Pancreas (tissue), 10 donors: ENCODE measurements around the gene IL4R. TPM values are rescaled to one million over a fixed set of nuclear protein-coding genes. Genes with fewer than 3 reads are reported as not detected.
"Not testable (repeated sequence)": the region's sequence is repeated elsewhere in the genome, so short reads cannot be mapped to it uniquely, and the experiment has no call there.

Source experiments
- ATAC-seq, 4 donors: fragments of 200-7000 bp; cut with Tn5 transposase; one replicate each; pipeline versions ENCODE4 v1.8.0 to v1.9.1; 2020; ENCODE audit warnings: mild to moderate bottlenecking in 4 of 4, moderate library complexity in 4 of 4
- DNase-seq, 6 donors: peaks; one replicate each; pipeline ENCODE4 v3.0.0-alpha.2; 2020
- FAIRE-seq: peaks from 2 replicates; lab custom pipeline; 2012; peaks lifted over from hg19 to GRCh38; lab: Jason Lieb, UNC
- H3K27ac ChIP-seq, 4 donors: fragments of 200-600 bp; sonication (generic); 1 replicate in 3 of 4; 2 replicates in 1 of 4; pipeline versions ENCODE4 v1.5.0 to v1.8.0; 2020
- H3K27me3 ChIP-seq, 4 donors: fragments of 200-600 bp; one replicate each; pipeline ENCODE4 v1.8.0; 2021
- H3K36me3 ChIP-seq, 3 donors: fragments of 200-600 bp; sonication (generic) in 1 of 3; one replicate each; pipeline versions ENCODE4 v1.5.0 to v1.8.0; 2020 to 2021
- H3K4me1 ChIP-seq, 3 donors: fragments of 200-600 bp; one replicate each; pipeline ENCODE4 v1.8.0; 2021
- H3K4me3 ChIP-seq, 4 donors: fragments of 200-600 bp; sonication (generic) in 2 of 4; one replicate each; pipeline versions ENCODE4 v1.5.0 to v1.8.0; 2020 to 2021
- H3K9me3 ChIP-seq, 4 donors: fragments of 200-600 bp; one replicate each; pipeline ENCODE4 v1.8.0; 2021
- WGBS, 2 donors: extraction: QIAGEN DNeasy Blood & Tissue Kit; methylation state at CpG; one replicate each; pipeline ENCODE4 v1.1.7; 2013; 5-methylcytosine and 5-hydroxymethylcytosine counted together
- intact Hi-C, 3 donors: fragments of 100-400 bp; cut with DNase I; formaldehyde crosslinking; loops; one replicate each; pipeline versions ENCODE4 v1.11.1 to v1.14.2; 2022
- polyA plus RNA-seq, 2 donors: library from polyadenylated mRNA; stranded (reverse); fragments of 200-250 nt; gene quantifications; one replicate each; pipeline ENCODE4 v1.2.3, GENCODE V29; 2013
- total RNA-seq, 6 donors: library from RNA; stranded (reverse); fragmentation: NEBNext Ultra II Directional in 4 of 6; extraction: Animal tissue kit (Norgen Biotek cat#: 25700) in 4 of 6; gene quantifications; one replicate each; pipeline versions ENCODE4 v1.2.1 to v1.2.4, GENCODE V29; 2021 to 2023
- TF ChIP-seq, protein P1 (sequence below), 4 donors: fragments of 200-600 bp; sonication (generic) in 3 of 4; IDR thresholded peaks; one replicate each; pipeline versions ENCODE4 v1.5.0 to v1.8.0; 2021; ENCODE audit warnings: antibody characterized with exemption in 4 of 4
- donor health status: healthy with polysubstance abuse.
- donor health status: DM: no; HTN: no; CAD: no; lungs with moderate emphysema.
- donor health status: DM: no; HTN: no; CAD: no.
- donor health status: control.
- donor health status: control.
- donor health status: Bipolar disorder and iron deficiency.
- donor health status: DM: yes; HTN: yes; CAD: no.
- donor health status: DM: no; HTN: no; CAD: no.
- donor health status: DM: no; HTN: no; CAD: no.
- donor health status: DM: yes; HTN: yes; CAD: no.

The IL4R gene
- total and polyA plus RNA-seq, 8 donors, result 16.0 to 58.7 (median 30.3) TPM

DNA sequence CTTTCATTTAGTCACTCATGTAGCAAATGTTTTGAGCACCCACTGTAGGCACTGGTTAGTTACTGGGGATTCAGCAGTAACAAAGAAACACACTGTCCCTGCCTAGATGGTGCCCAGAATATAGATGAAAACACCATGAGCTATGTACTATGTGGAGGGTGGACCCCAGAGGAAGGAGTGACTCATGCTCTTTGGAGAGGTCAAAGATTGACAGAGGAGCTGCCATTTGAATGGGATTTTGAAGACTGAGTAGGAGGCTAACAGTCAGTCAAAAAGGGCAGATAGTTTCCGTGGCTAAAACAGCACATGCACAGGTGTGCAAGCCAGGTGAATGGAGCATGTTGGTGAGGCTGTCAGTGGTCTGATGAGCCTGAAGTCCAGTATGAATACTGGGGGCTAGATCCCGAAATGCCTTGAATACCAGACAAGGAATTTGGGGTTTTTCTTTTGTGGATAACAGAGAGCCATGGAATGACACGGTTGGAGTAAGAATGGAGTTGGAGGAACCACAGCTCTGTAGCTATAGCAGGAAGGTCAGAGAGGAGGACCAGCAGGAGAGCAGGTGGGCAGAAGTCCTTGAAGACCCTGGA lies 94.3 kb downstream of the IL4R start:
- TF ChIP-seq, protein P1, sequence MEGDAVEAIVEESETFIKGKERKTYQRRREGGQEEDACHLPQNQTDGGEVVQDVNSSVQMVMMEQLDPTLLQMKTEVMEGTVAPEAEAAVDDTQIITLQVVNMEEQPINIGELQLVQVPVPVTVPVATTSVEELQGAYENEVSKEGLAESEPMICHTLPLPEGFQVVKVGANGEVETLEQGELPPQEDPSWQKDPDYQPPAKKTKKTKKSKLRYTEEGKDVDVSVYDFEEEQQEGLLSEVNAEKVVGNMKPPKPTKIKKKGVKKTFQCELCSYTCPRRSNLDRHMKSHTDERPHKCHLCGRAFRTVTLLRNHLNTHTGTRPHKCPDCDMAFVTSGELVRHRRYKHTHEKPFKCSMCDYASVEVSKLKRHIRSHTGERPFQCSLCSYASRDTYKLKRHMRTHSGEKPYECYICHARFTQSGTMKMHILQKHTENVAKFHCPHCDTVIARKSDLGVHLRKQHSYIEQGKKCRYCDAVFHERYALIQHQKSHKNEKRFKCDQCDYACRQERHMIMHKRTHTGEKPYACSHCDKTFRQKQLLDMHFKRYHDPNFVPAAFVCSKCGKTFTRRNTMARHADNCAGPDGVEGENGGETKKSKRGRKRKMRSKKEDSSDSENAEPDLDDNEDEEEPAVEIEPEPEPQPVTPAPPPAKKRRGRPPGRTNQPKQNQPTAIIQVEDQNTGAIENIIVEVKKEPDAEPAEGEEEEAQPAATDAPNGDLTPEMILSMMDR (IDR thresholded peaks at IDR 0.05), result no peak
- no peak for ATAC-seq
- no peaks in the 10 kb centered on the region for H3K9me3 ChIP-seq
- H3K36me3 ChIP-seq, result no peaks in the 10 kb centered on the region
- H3K4me3 ChIP-seq, result no peak overlapping the region
- intact Hi-C loops, result no loop called here
- no peak for FAIRE-seq
- H3K27me3 ChIP-seq, result peaks cover 0 to 7% (median 0%) of the 10 kb centered on the region in 4 donors
- no peaks in the 10 kb centered on the region for H3K4me1 ChIP-seq
- 43 to 65% methylated on average over 3 of the region's 3 CpGs for WGBS, 2 donors
- DNase-seq, result no peak
- H3K27ac ChIP-seq, result no peak overlapping the region

DNA sequence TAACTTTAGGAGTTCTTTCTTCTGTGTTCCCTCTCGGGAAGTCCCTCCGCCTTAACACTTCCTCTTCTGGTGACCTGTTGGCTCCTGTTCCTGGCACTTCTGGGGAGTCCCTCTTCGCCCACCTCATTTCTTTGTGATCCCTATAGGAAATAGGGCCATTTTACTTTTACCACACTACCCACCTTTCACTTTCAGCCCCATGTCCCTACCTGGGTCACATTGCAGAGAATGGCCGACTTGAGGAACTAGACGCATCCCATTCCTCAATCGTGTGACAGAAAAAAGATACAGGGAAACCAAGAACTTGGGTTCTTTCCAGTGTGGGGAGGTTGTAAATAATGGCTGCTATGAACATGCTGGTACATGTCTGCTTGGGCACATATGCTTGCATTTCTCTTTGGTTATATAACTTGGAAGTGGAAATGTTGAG lies 94.8 kb downstream of the IL4R start:
- DNase-seq, result no peak
- Histone ChIP-seq H3K4me1 (no peaks in the 10 kb centered on the region), H3K9me3 (no peaks in the 10 kb centered on the region), H3K36me3 (no peaks in the 10 kb centered on the region), H3K27me3 (peaks cover 0 to 7% (median 0%) of the 10 kb centered on the region in 4 donors), H3K27ac (no peak overlapping the region), H3K4me3 (no peak overlapping the region)
- ATAC-seq, result no peak
- FAIRE-seq, result no peak
- 59 to 76% methylated on average over 6 of the region's 6 CpGs for WGBS, 2 donors
- intact Hi-C loops, result no loop called here
- TF ChIP-seq, protein P1 (IDR thresholded peaks at IDR 0.05), result no peak

DNA sequence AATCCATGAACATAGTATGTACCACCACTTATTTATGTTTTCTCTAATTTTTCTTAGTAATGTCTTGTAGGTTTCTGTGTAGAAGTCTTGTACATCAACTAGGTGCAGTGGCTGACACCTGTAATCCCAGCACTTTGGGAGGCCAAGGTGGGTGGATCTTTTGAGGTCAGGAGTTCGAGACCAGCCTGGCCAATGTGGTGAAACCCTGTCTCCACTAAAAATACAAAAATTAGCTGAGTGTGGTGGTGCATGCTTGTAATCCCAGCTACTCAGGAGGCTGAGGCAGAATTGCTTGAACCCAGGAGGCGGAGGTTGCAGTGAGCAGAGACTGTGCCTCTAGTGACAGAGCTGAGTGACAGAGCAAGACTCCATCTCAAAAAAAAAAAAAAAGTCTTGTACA lies 96.2 kb downstream of the IL4R start:
- H3K4me3 ChIP-seq, intact Hi-C loops, ATAC-seq, H3K4me1 ChIP-seq, H3K27me3 ChIP-seq, H3K9me3 ChIP-seq, DNase-seq, H3K36me3 ChIP-seq, H3K27ac ChIP-seq, FAIRE-seq: not testable (repeated sequence)
- WGBS, 2 donors, result 60 to 72% methylated on average over 2 of the region's 2 CpGs

- ATAC-seq (no peak), FAIRE-seq (no peak), DNase-seq (no peak)
- intact Hi-C loops, result no loop called here
- Histone ChIP-seq H3K36me3 (no peaks in the 10 kb centered on the region), H3K9me3 (no peaks in the 10 kb centered on the region), H3K27ac (no peak overlapping the region), H3K4me1 (no peaks in the 10 kb centered on the region), H3K4me3 (no peak overlapping the region), H3K27me3 (peaks cover 0 to 7% (median 0%) of the 10 kb centered on the region in 4 donors)
- TF ChIP-seq, protein P1 (IDR thresholded peaks at IDR 0.05), result no peak
- WGBS, 2 donors, result 72 to 74% methylated on average over 1 of the region's 1 CpG
These were observed 97.0 kb downstream of the IL4R start for GRCh38 chr16:27410761-27411160.

DNA sequence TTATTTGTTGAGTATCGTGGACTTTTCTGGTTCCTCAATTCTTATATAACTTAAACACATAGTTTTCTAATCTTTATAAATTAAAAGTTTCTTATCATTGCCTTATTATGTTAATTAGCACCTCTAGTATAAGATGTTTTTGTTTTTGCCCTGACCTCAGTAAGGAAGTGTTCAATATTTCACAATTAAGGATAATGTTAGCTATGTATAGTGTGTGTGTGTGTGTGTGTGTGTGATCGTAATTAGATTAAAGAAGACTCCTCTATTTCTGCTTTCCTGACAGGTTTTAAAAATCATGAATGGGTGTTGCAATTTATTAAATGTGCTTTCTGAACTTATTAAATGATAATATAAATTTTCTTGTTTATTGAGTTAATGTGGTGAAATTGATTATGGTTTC lies 100.2 kb downstream of the IL4R start:
- Histone ChIP-seq H3K36me3 (no peaks in the 10 kb centered on the region), H3K4me3 (no peak overlapping the region), H3K27me3 (peaks cover 0 to 7% (median 0%) of the 10 kb centered on the region in 4 donors), H3K27ac (no peak overlapping the region), H3K9me3 (no peaks in the 10 kb centered on the region), H3K4me1 (no peaks in the 10 kb centered on the region)
- no peak for FAIRE-seq
- WGBS, 2 donors, result 54 to 76% methylated on average over 2 of the region's 2 CpGs
- DNase-seq, result no peak
- intact Hi-C loops, result no loop called here
- TF ChIP-seq, protein P1 (IDR thresholded peaks at IDR 0.05), result no peak
- no peak for ATAC-seq

Other genes with a start within 250 kb of the IL4R start
- not detected for gene C16orf82, start 247.0 kb upstream of the IL4R start, total RNA-seq
- not detected for gene C16orf82, start 247.0 kb upstream of the IL4R start, polyA plus RNA-seq
- 1 to 10 TPM; 4.7 to 7.4 (median 6.3) TPM for gene KDM8, start 110.4 kb upstream of the IL4R start, total RNA-seq
- gene KDM8, start 110.4 kb upstream of the IL4R start, polyA plus RNA-seq, result 10 to 100 TPM; 12.4 to 17.7 TPM
- gene NSMCE1, start 45.2 kb upstream of the IL4R start, total RNA-seq, result 10 to 100 TPM; 27.6 to 37.7 (median 31.7) TPM
- 10 to 100 TPM; 30.0 to 37.9 TPM for gene NSMCE1, start 45.2 kb upstream of the IL4R start, polyA plus RNA-seq
- gene IL21R, start 88.2 kb downstream of the IL4R start, total RNA-seq, result under 1 TPM in 4 of 6 donors, not detected in 2; 0.17 to 0.79 (median 0.53) TPM
- gene IL21R, start 88.2 kb downstream of the IL4R start, polyA plus RNA-seq, result under 1 TPM; 0.08 to 0.09 TPM
- gene GTF3C1, start 235.9 kb downstream of the IL4R start, total RNA-seq, result 10 to 100 TPM; 31.5 to 52.0 (median 40.1) TPM
- 100 to 1,000 TPM in 1 of 2 donors, 10 to 100 TPM in 1; 98.3 to 113 TPM for gene GTF3C1, start 235.9 kb downstream of the IL4R start, polyA plus RNA-seq
- gene KATNIP, start 236.2 kb downstream of the IL4R start, total RNA-seq, result 10 to 100 TPM; 14.3 to 26.7 (median 16.1) TPM
- gene KATNIP, start 236.2 kb downstream of the IL4R start, polyA plus RNA-seq, result 10 to 100 TPM; 10.8 to 20.1 TPM